ENCODE results near the gene VAV3.

The VAV3 gene

GRCh38 chr1:107593501-107594209 is 371.3 kb downstream of the VAV3 start:
- no peak for TF ChIP-seq CTCF (IDR thresholded peaks at IDR 0.05; ENCODE audit: low read depth, low read length, missing control alignments)
- DNase-seq (ENCODE audit: extremely low read depth, low read depth): no peak
- no peak overlapping the region for H3K4me3 ChIP-seq (replicated peaks; ENCODE audit: low read depth, low read length)

- no peak for TF ChIP-seq CTCF (IDR thresholded peaks at IDR 0.05; ENCODE audit: low read depth, low read length, missing control alignments)
- no peak overlapping the region for H3K4me3 ChIP-seq (replicated peaks; ENCODE audit: low read depth, low read length)
- DNase-seq (ENCODE audit: extremely low read depth, low read depth): no peak
Observed at GRCh38 chr1:107590900-107591622, 373.9 kb downstream of the VAV3 start.

- no peak for DNase-seq (ENCODE audit: extremely low read depth, low read depth)
- no peak overlapping the region for H3K4me3 ChIP-seq (replicated peaks; ENCODE audit: low read depth, low read length)
- TF ChIP-seq CTCF (IDR thresholded peaks at IDR 0.05; ENCODE audit: low read depth, low read length, missing control alignments): no peak
Observed at GRCh38 chr1:107590087-107590486, 374.9 kb downstream of the VAV3 start.

GRCh38 chr1:107588321-107588720 is 376.7 kb downstream of the VAV3 start:
- no peak for DNase-seq (ENCODE audit: extremely low read depth, low read depth)
- TF ChIP-seq CTCF (IDR thresholded peaks at IDR 0.05; ENCODE audit: low read depth, low read length, missing control alignments): no peak
- H3K4me3 ChIP-seq (replicated peaks; ENCODE audit: low read depth, low read length): no peak overlapping the region

- H3K4me3 ChIP-seq (replicated peaks; ENCODE audit: low read depth, low read length): no peak overlapping the region
- no peak for DNase-seq (ENCODE audit: extremely low read depth, low read depth)
- no peak for TF ChIP-seq CTCF (IDR thresholded peaks at IDR 0.05; ENCODE audit: low read depth, low read length, missing control alignments)
Observed at GRCh38 chr1:107575226-107575625, 389.8 kb downstream of the VAV3 start.

- no peak for TF ChIP-seq CTCF (IDR thresholded peaks at IDR 0.05; ENCODE audit: low read depth, low read length, missing control alignments)
- no peak for DNase-seq (ENCODE audit: extremely low read depth, low read depth)
Observed at GRCh38 chr1:107574044-107574443, 390.9 kb downstream of the VAV3 start.

More at GRCh38 chr1:107574044-107574443, 390.9 kb downstream of the VAV3 start:
- H3K4me3 ChIP-seq (replicated peaks; ENCODE audit: low read depth, low read length): no peak overlapping the region

Data from HFF-Myc (cell line).